CD4-positive, alpha-beta memory T cell (primary cell): Measurements from ENCODE around the gene SLC38A7. TPM values are rescaled to one million over a fixed set of nuclear protein-coding genes. Genes with fewer than 3 reads are reported as not detected.

Experiments used
- CTCF ChIA-PET: fragments of 350-600 bp; sonication (Branson Sonifier 250); formaldehyde crosslinking; loops from one replicate; lab custom pipeline; 2021; ENCODE audit warnings: inconsistent platforms; ENCODE audit not compliant: partially characterized antibody; lab: Charles Lee
- POLR2A ChIA-PET: fragments of 350-600 bp; sonication (Branson Sonifier 250); formaldehyde crosslinking; loops from one replicate; lab custom pipeline; 2021; ENCODE audit not compliant: partially characterized antibody; lab: Charles Lee
- DNase-seq, 5 donors: peaks; one replicate each; pipeline versions ENCODE4 v3.0.0 to v3.0.0-alpha.2; 2020 to 2022; ENCODE audit warnings: mixed read lengths in 1 of 5
- H3K27ac ChIP-seq: one replicate; pipeline ENCODE4 v1.7.0; 2013; ENCODE audit warnings: low read depth, low read length
- H3K27me3 ChIP-seq: 2 replicates; pipeline ENCODE4 v1.7.0; 2013; ENCODE audit warnings: mild to moderate bottlenecking, low read length, moderate library complexity; ENCODE audit not compliant: insufficient read depth
- H3K36me3 ChIP-seq: 2 replicates; pipeline ENCODE4 v1.7.0; 2013; ENCODE audit warnings: mild to moderate bottlenecking, low read length, moderate library complexity; ENCODE audit not compliant: insufficient read depth
- H3K4me1 ChIP-seq: 2 replicates; pipeline ENCODE4 v1.7.0; 2013; ENCODE audit warnings: mild to moderate bottlenecking, low read length, moderate library complexity; ENCODE audit not compliant: insufficient read depth
- H3K4me3 ChIP-seq, 2 donors: one replicate each; pipeline ENCODE4 v1.7.0; 2013; ENCODE audit warnings: low read length in 2 of 2, mild to moderate bottlenecking in 1 of 2
- H3K9me3 ChIP-seq, 2 donors: one replicate each; pipeline ENCODE4 v1.7.0; 2013; ENCODE audit warnings: low read length in 2 of 2, control low read depth in 1 of 2; ENCODE audit not compliant: control insufficient read depth in 1 of 2
- H3K27ac Mint-ChIP-seq, 7 donors: one replicate each; pipeline ENCODE4 v1.8.0; 2020 to 2021; ENCODE audit warnings: mixed read lengths in 7 of 7, mild to moderate bottlenecking in 6 of 7, inconsistent platforms in 3 of 7, moderate library complexity in 3 of 7
- H3K27me3 Mint-ChIP-seq, 2 donors: one replicate each; pipeline ENCODE4 v1.8.0; 2020 to 2021; ENCODE audit warnings: mixed read lengths in 2 of 2
- H3K36me3 Mint-ChIP-seq, 2 donors: one replicate each; pipeline ENCODE4 v1.8.0; 2020 to 2021; ENCODE audit warnings: mixed read lengths in 2 of 2, inconsistent platforms in 1 of 2, mild to moderate bottlenecking in 1 of 2
- H3K4me1 Mint-ChIP-seq, 4 donors: one replicate each; pipeline ENCODE4 v1.8.0; 2020 to 2021; ENCODE audit warnings: mixed read lengths in 4 of 4, mild to moderate bottlenecking in 1 of 4
- H3K4me3 Mint-ChIP-seq, 8 donors: one replicate each; pipeline ENCODE4 v1.8.0; 2020 to 2021; ENCODE audit warnings: mixed read lengths in 8 of 8, mild to moderate bottlenecking in 7 of 8, moderate library complexity in 6 of 8, inconsistent platforms in 3 of 8
- H3K9me3 Mint-ChIP-seq, 8 donors: one replicate each; pipeline ENCODE4 v1.8.0; 2020 to 2021; ENCODE audit warnings: mixed read lengths in 8 of 8, mild to moderate bottlenecking in 5 of 8, inconsistent platforms in 3 of 8, moderate library complexity in 1 of 8
- intact Hi-C: fragments of 100-400 bp; cut with micrococcal nuclease; formaldehyde crosslinking; loops from one replicate; pipeline ENCODE4 v1.15.1; 2023
- polyA plus RNA-seq, 2 donors: library from polyadenylated mRNA; unstranded; fragments of 300-500 nt; fragmentation: Illumina TruSeq; gene quantifications; one replicate each; pipeline ENCODE4 v1.2.3, GENCODE V29; 2021
- total RNA-seq, 2 experiments: library from RNA; stranded (reverse); gene quantifications; one replicate each; pipeline ENCODE4 v1.2.3, GENCODE V29; 2021

SLC38A7 gene
- 10 to 100 TPM; 11.4 to 13.8 TPM for total RNA-seq
- 1 to 10 TPM; 3.5 to 6.7 TPM for polyA plus RNA-seq

- ChIA-PET POLR2A (interaction anchor here (0.6 to 1.9 kb wide), 7 partner anchors 13 to 292 kb away, joined by 3 to 12 read pairs (median 4); partner anchors contain the start of genes CNOT1 and GINS3), CTCF (interaction anchor here (1.1 to 1.3 kb wide), 3 partner anchors 13 to 172 kb away, joined by 3 to 6 read pairs (median 3); no protein-coding TSS in a partner anchor)
- intact Hi-C loops = loop anchor here (1.0 kb wide), 2 partner anchors 50 to 54 kb away; partner anchors contain the start of gene GOT2
- Mint-ChIP-seq H3K36me3 (peaks cover 3 to 11% of the 10 kb centered on the region in 2 donors), H3K27ac (peak within 1 kb of the TSS; percentile 38 to 91 (median 89)), H3K4me3 (peak within 1 kb of the TSS; percentile 88 to 93 (median 92)), H3K4me1 (peaks cover 11 to 22% (median 18%) of the 10 kb centered on the region in 4 donors), H3K9me3 (peaks cover 0 to 2% (median 0%) of the 10 kb centered on the region in 8 donors), H3K27me3 (peaks cover under 1% of the 10 kb centered on the region in 2 donors)
- peak; percentile 58 to 70 (median 60) for DNase-seq
- Histone ChIP-seq H3K27ac (peak within 1 kb of the TSS; percentile 55), H3K4me1 (peaks cover 20% of the 10 kb centered on the region), H3K36me3 (no peaks in the 10 kb centered on the region), H3K4me3 (peak within 1 kb of the TSS; percentile 46 to 82), H3K9me3 (no peaks in the 10 kb centered on the region), H3K27me3 (no peaks in the 10 kb centered on the region)
These were observed at the start of gene SLC38A7 for GRCh38 chr16:58684354-58685083. TSS of gene SLC38A7 (minus strand) at chr16:58684770. CDS start at chr16:58680126, 4,644 bp downstream.

GRCh38 chr16:58733671-58734458, 49.3 kb upstream of the SLC38A7 start, which contains the start of gene GOT2:
TSS of gene GOT2 (minus strand) at chr16:58734316. CDS start at chr16:58734228, 88 bp downstream.
- Histone ChIP-seq H3K9me3 (no peaks in the 10 kb centered on the region), H3K27ac (peak within 1 kb of the TSS; percentile 72), H3K4me1 (peaks cover 37% of the 10 kb centered on the region), H3K4me3 (peak within 1 kb of the TSS; percentile 85 to 86), H3K27me3 (no peaks in the 10 kb centered on the region), H3K36me3 (no peaks in the 10 kb centered on the region)
- peak within 1 kb of the TSS; percentile 94 to 99 (median 98) for H3K4me3 Mint-ChIP-seq
- intact Hi-C loops = loop anchor here (1.0 kb wide), 3 partner anchors 22 to 104 kb away; partner anchors contain the start of gene SLC38A7
- peaks cover 0 to 10% of the 10 kb centered on the region in 2 donors for H3K36me3 Mint-ChIP-seq
- peak; percentile 70 to 81 (median 77) for DNase-seq
- peaks cover 24 to 45% (median 35%) of the 10 kb centered on the region in 4 donors for H3K4me1 Mint-ChIP-seq
- peak within 1 kb of the TSS; percentile 57 to 97 (median 94) for H3K27ac Mint-ChIP-seq
- CTCF ChIA-PET = interaction anchor here (0.6 to 1.5 kb wide), 6 partner anchors 9 to 43 kb away, joined by 3 to 12 read pairs (median 4); no protein-coding TSS in a partner anchor
- no peaks in the 10 kb centered on the region for H3K27me3 Mint-ChIP-seq
- POLR2A ChIA-PET = interaction anchor here (0.7 to 1.4 kb wide), 2 partner anchors 22 to 50 kb away, joined by 3 read pairs; partner anchors contain the start of gene SLC38A7
- H3K9me3 Mint-ChIP-seq = no peaks in the 10 kb centered on the region

GRCh38 chr16:58733248-58733670, 48.7 kb upstream of the SLC38A7 start:
- H3K4me3 Mint-ChIP-seq = peak overlapping the region; percentile 87 to 99 (median 90)
- H3K36me3 Mint-ChIP-seq = peaks cover 0 to 10% of the 10 kb centered on the region in 2 donors
- H3K4me1 ChIP-seq = peaks cover 37% of the 10 kb centered on the region
- H3K27ac ChIP-seq = peak overlapping the region; percentile 72
- no peaks in the 10 kb centered on the region for H3K27me3 ChIP-seq
- H3K9me3 ChIP-seq = no peaks in the 10 kb centered on the region
- H3K27ac Mint-ChIP-seq = peak overlapping the region; percentile 11 to 97 (median 89)
- peak overlapping the region; percentile 30 to 86 for H3K4me3 ChIP-seq
- POLR2A ChIA-PET = interaction anchor here (1.4 kb wide), 1 partner anchor 49 kb away, joined by 3 read pairs; the partner anchor contains the start of gene SLC38A7
- no peak for DNase-seq
- CTCF ChIA-PET = interaction anchor here (1.5 to 3.1 kb wide), 2 partner anchors 10 to 23 kb away, joined by 5 to 16 read pairs; no protein-coding TSS in a partner anchor
- H3K36me3 ChIP-seq = no peaks in the 10 kb centered on the region
- H3K27me3 Mint-ChIP-seq = no peaks in the 10 kb centered on the region
- intact Hi-C loops = no loop called here
- no peaks in the 10 kb centered on the region for H3K9me3 Mint-ChIP-seq
- peaks cover 24 to 45% (median 36%) of the 10 kb centered on the region in 4 donors for H3K4me1 Mint-ChIP-seq

GRCh38 chr16:58732545-58733247, 48.1 kb upstream of the SLC38A7 start:
- H3K27ac Mint-ChIP-seq = peak overlapping the region; percentile 11 to 97 (median 89)
- intact Hi-C loops = no loop called here
- no peaks in the 10 kb centered on the region for H3K9me3 Mint-ChIP-seq
- DNase-seq = no peak
- Histone ChIP-seq H3K9me3 (no peaks in the 10 kb centered on the region), H3K27me3 (no peaks in the 10 kb centered on the region), H3K36me3 (no peaks in the 10 kb centered on the region), H3K27ac (peak overlapping the region; percentile 72), H3K4me3 (peak overlapping the region; percentile 30 to 86), H3K4me1 (peaks cover 37% of the 10 kb centered on the region)
- no peaks in the 10 kb centered on the region for H3K27me3 Mint-ChIP-seq
- CTCF ChIA-PET = interaction anchor here (1.5 to 3.1 kb wide), 2 partner anchors 9 to 23 kb away, joined by 5 to 16 read pairs; no protein-coding TSS in a partner anchor
- peak overlapping the region; percentile 87 to 99 (median 90) for H3K4me3 Mint-ChIP-seq
- peaks cover 26 to 50% (median 36%) of the 10 kb centered on the region in 4 donors for H3K4me1 Mint-ChIP-seq
- peaks cover 0 to 12% of the 10 kb centered on the region in 2 donors for H3K36me3 Mint-ChIP-seq
- POLR2A ChIA-PET = interaction anchor here (1.4 kb wide), 1 partner anchor 48 kb away, joined by 3 read pairs; the partner anchor contains the start of gene SLC38A7

GRCh38 chr16:58730724-58731370, 46.3 kb upstream of the SLC38A7 start:
- Mint-ChIP-seq H3K27ac (no peak overlapping the region), H3K27me3 (no peaks in the 10 kb centered on the region), H3K36me3 (peaks cover 0 to 16% of the 10 kb centered on the region in 2 donors), H3K9me3 (no peaks in the 10 kb centered on the region), H3K4me1 (peaks cover 24 to 54% (median 38%) of the 10 kb centered on the region in 4 donors), H3K4me3 (no peak overlapping the region)
- intact Hi-C loops = no loop called here
- no peaks in the 10 kb centered on the region for H3K36me3 ChIP-seq
- no peak overlapping the region for H3K27ac ChIP-seq
- no peak overlapping the region for H3K4me3 ChIP-seq
- H3K27me3 ChIP-seq = no peaks in the 10 kb centered on the region
- peaks cover 37% of the 10 kb centered on the region for H3K4me1 ChIP-seq
- no peaks in the 10 kb centered on the region for H3K9me3 ChIP-seq
- CTCF ChIA-PET = interaction anchor here (3.1 kb wide), 1 partner anchor 25 kb away, joined by 16 read pairs; no protein-coding TSS in a partner anchor
- POLR2A ChIA-PET = no interaction called here
- DNase-seq = no peak
